ENCODE measurements around the gene CARS1.

DNA sequence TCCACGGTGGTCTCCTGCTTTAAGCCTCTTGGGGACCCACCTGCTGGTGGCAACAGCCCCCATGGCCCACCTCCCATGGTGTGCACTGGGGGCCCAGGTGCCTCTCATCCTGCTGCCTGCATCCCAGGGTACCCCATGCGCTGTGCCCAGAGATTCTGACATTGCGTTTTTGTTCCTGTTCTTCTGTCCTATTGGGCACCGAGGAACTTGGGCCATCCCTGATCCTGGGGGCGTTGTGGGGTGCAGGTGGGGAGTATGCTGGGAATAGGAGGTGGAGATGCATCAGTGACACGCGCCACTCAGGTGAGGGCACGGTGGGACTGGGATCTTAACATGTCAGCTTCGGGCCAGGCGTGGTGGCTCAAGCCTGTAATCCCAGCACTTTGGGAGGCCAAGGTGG lies 52.7 kb downstream of the CARS1 start:
- TF ChIP-seq, protein P1, sequence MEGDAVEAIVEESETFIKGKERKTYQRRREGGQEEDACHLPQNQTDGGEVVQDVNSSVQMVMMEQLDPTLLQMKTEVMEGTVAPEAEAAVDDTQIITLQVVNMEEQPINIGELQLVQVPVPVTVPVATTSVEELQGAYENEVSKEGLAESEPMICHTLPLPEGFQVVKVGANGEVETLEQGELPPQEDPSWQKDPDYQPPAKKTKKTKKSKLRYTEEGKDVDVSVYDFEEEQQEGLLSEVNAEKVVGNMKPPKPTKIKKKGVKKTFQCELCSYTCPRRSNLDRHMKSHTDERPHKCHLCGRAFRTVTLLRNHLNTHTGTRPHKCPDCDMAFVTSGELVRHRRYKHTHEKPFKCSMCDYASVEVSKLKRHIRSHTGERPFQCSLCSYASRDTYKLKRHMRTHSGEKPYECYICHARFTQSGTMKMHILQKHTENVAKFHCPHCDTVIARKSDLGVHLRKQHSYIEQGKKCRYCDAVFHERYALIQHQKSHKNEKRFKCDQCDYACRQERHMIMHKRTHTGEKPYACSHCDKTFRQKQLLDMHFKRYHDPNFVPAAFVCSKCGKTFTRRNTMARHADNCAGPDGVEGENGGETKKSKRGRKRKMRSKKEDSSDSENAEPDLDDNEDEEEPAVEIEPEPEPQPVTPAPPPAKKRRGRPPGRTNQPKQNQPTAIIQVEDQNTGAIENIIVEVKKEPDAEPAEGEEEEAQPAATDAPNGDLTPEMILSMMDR (IDR thresholded peaks at IDR 0.05): no peak
- TF ChIP-seq POLR2A (IDR thresholded peaks at IDR 0.05): no peak

All from vagina (tissue), 2 donors.